HuH-7 (cell line): ENCODE data around the gene SHROOM4.

Experiments used
- DNase-seq: peaks from one replicate; pipeline ENCODE4 v3.0.0; 2011; ENCODE audit warnings: low spot score

The SHROOM4 gene

GRCh38 chrX:50778272-50778671 is 35.7 kb downstream of the SHROOM4 start:
- DNase-seq = no peak

GRCh38 chrX:50776248-50776647 is 37.7 kb downstream of the SHROOM4 start:
- DNase-seq = no peak

GRCh38 chrX:50771382-50771781 is 42.6 kb downstream of the SHROOM4 start:
- no peak for DNase-seq

- no peak for DNase-seq
Observed at GRCh38 chrX:50770702-50771101, 43.3 kb downstream of the SHROOM4 start.

- no peak for DNase-seq
Observed at GRCh38 chrX:50769389-50770063, 44.5 kb downstream of the SHROOM4 start.

- no peak for DNase-seq
Observed at GRCh38 chrX:50768801-50769200, 45.2 kb downstream of the SHROOM4 start.

GRCh38 chrX:50765986-50766385 is 48.0 kb downstream of the SHROOM4 start:
- no peak for DNase-seq

GRCh38 chrX:50762578-50762977 is 51.4 kb downstream of the SHROOM4 start:
- no peak for DNase-seq

- no peak for DNase-seq
Observed at GRCh38 chrX:50756276-50756675, 57.7 kb downstream of the SHROOM4 start.

- DNase-seq = no peak
Observed at GRCh38 chrX:50751091-50751490, 62.9 kb downstream of the SHROOM4 start.

- peak; percentile 6 for DNase-seq
Observed at GRCh38 chrX:50747471-50747900, 66.5 kb downstream of the SHROOM4 start.

GRCh38 chrX:50736656-50737055 is 77.3 kb downstream of the SHROOM4 start:
- no peak for DNase-seq

GRCh38 chrX:50726296-50726695 is 87.7 kb downstream of the SHROOM4 start:
- no peak for DNase-seq

GRCh38 chrX:50725310-50725709 is 88.7 kb downstream of the SHROOM4 start:
- DNase-seq = no peak

- DNase-seq = no peak
Observed at GRCh38 chrX:50723006-50723405, 91.0 kb downstream of the SHROOM4 start.

GRCh38 chrX:50721764-50722521 is 92.1 kb downstream of the SHROOM4 start:
- no peak for DNase-seq

- no peak for DNase-seq
Observed at GRCh38 chrX:50719614-50720013, 94.4 kb downstream of the SHROOM4 start.

- DNase-seq = no peak
Observed at GRCh38 chrX:50718776-50719175, 95.2 kb downstream of the SHROOM4 start.

- DNase-seq = no peak
Observed at GRCh38 chrX:50716706-50717105, 97.3 kb downstream of the SHROOM4 start.

GRCh38 chrX:50712777-50713176 is 101.2 kb downstream of the SHROOM4 start:
- DNase-seq = no peak

- no peak for DNase-seq
Observed at GRCh38 chrX:50711907-50712306, 102.1 kb downstream of the SHROOM4 start.

GRCh38 chrX:50707955-50708699 is 105.9 kb downstream of the SHROOM4 start:
- no peak for DNase-seq

GRCh38 chrX:50707405-50707804 is 106.6 kb downstream of the SHROOM4 start:
- DNase-seq = no peak
